Activated CD4-positive, alpha-beta memory T cell treated with anti-CD3 and anti-CD28 coated beads for 36 hours (primary cell): Measurements from ENCODE around the gene AP1S1. TPM values are rescaled to one million over a fixed set of nuclear protein-coding genes. Genes with fewer than 3 reads are reported as not detected.

Experiments
- CTCF ChIA-PET: fragments of 350-600 bp; sonication (Branson Sonifier 250); formaldehyde crosslinking; loops from one replicate; lab custom pipeline; 2021; ENCODE audit warnings: antibody characterized with exemption, inconsistent platforms; lab: Charles Lee
- POLR2A ChIA-PET: fragments of 350-600 bp; sonication (Branson Sonifier 250); formaldehyde crosslinking; loops from one replicate; lab custom pipeline; 2021; ENCODE audit warnings: antibody characterized with exemption; lab: Charles Lee
- DNase-seq: peaks from one replicate; pipeline ENCODE4 v3.0.0-alpha.2; 2020
- H3K27ac Mint-ChIP-seq: one replicate; pipeline ENCODE4 v1.8.0; 2021; ENCODE audit warnings: mixed read lengths
- H3K27me3 Mint-ChIP-seq: one replicate; pipeline ENCODE4 v1.8.0; 2021; ENCODE audit warnings: mixed read lengths
- H3K36me3 Mint-ChIP-seq: one replicate; pipeline ENCODE4 v1.8.0; 2021; ENCODE audit warnings: mixed read lengths
- H3K4me1 Mint-ChIP-seq: one replicate; pipeline ENCODE4 v1.8.0; 2021; ENCODE audit warnings: low read depth, mixed read lengths
- H3K4me3 Mint-ChIP-seq: one replicate; pipeline ENCODE4 v1.8.0; 2021; ENCODE audit warnings: mild to moderate bottlenecking, mixed read lengths
- H3K9me3 Mint-ChIP-seq: one replicate; pipeline ENCODE4 v1.8.0; 2021; ENCODE audit warnings: mixed read lengths
- intact Hi-C: fragments of 100-400 bp; cut with micrococcal nuclease; formaldehyde crosslinking; loops from one replicate; pipeline ENCODE4 v1.15.1; 2023
- microRNA-seq: library from miRNA; unstranded; fragments of <30 nt; microRNA quantifications from one replicate; pipeline ENCODE4 v1.2.0, GENCODE V29; 2022; ENCODE audit warnings: borderline number of aligned reads, borderline microRNAs expressed, borderline replicate concordance
- total RNA-seq, 2 experiments: library from RNA; stranded (reverse); gene quantifications; one replicate each; pipeline ENCODE4 v1.2.3, GENCODE V29; 2021

The AP1S1 gene
- total RNA-seq, 2 experiments from 2014 or later = 41.1 to 44.7 TPM

DNA sequence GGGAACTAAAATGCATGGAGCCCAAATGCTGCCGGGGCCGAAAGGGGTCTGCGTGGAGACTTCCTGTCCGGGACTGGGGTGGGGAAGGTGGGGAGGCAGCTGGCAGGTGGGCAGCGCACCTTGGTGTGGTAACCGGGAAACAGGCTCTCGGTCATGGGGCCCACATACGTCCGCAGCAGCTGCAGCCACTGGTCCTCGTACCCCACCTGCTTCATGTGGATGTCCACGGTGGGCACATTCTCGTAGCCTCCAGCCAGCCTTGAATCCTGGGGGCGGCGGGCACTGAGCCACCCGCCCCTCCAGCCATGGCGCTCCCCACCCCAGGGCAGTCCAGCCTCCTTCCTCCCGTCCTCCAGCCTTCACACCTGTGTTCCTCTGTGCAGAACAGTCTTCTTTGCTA lies 53.2 kb downstream of the AP1S1 start:
- Mint-ChIP-seq H3K27me3 (peaks cover 7% of the 10 kb centered on the region), H3K27ac (no peak overlapping the region), H3K36me3 (peaks cover 19% of the 10 kb centered on the region), H3K4me1 (peaks cover 5% of the 10 kb centered on the region), H3K4me3 (no peak overlapping the region), H3K9me3 (no peaks in the 10 kb centered on the region)
- CTCF ChIA-PET = interaction anchor here (1.4 kb wide), 1 partner anchor 15 kb away, joined by 4 read pairs; no protein-coding TSS in a partner anchor
- intact Hi-C loops = no loop called here
- DNase-seq = no peak
- POLR2A ChIA-PET = no interaction called here

DNA sequence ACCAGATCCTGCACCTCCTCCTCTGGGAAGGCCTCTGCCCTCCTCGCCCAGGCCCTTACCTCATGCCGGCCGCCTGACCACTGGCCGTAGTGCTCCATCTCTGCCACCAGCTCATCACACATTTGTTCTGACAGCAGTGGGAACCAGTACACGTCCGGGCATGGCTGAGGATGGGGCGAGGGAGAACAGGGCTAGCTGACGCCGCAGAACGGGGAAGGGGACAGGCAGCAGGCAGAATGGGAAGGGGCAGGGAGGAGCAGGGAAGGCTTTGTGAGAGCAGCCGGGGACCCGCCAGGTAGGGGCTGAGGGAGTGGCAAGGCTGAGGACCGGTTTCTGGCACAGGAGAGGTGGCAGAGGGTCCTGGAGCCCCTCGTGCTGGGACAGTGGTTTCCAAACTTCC lies 54.5 kb downstream of the AP1S1 start:
- no peaks in the 10 kb centered on the region for H3K9me3 Mint-ChIP-seq
- H3K4me3 Mint-ChIP-seq = no peak overlapping the region
- intact Hi-C loops = no loop called here
- ChIA-PET POLR2A (no interaction called here), CTCF (no interaction called here)
- H3K36me3 Mint-ChIP-seq = peaks cover 19% of the 10 kb centered on the region
- H3K27me3 Mint-ChIP-seq = peaks cover under 1% of the 10 kb centered on the region
- no peak overlapping the region for H3K27ac Mint-ChIP-seq
- H3K4me1 Mint-ChIP-seq = peaks cover 3% of the 10 kb centered on the region
- DNase-seq = no peak

DNA sequence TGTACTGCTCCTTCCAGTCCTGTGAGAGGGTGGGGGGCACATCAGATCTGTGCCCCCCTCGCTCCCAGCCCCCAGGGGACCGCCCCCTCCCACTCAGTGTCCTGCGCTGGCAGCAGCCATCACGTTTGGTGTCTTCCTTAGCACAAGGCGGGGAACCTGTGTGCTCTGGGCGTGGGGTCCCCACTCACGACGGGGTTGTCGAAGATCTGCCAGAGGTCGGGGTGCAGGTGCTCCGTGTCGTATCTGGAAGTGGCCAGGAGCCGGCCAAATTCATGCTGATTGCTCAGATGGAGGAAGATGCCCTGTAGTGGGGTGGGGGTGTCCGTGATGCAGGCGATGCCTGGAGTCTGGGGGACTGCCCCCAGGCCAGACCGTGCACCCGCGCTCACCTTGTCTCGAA lies 55.9 kb downstream of the AP1S1 start:
- ChIA-PET CTCF (no interaction called here), POLR2A (no interaction called here)
- Mint-ChIP-seq H3K36me3 (peaks cover 23% of the 10 kb centered on the region), H3K4me3 (no peak overlapping the region), H3K9me3 (no peaks in the 10 kb centered on the region), H3K27me3 (no peaks in the 10 kb centered on the region), H3K27ac (no peak overlapping the region), H3K4me1 (no peaks in the 10 kb centered on the region)
- DNase-seq = no peak
- intact Hi-C loops = loop anchor here (10.0 kb wide), 1 partner anchor 125 kb away; the partner anchor contains the start of gene TRIM56

Small RNA genes lying within 50 kb of the gene (microRNA-seq; reads per million reads assigned to microRNA genes)
- not detected for gene MIR4653

Other genes with a start within 250 kb of the AP1S1 start
- under 1 TPM in 1 of 2 experiments, not detected in 1; 0.29 TPM for gene MUC3A, start 204.9 kb upstream of the AP1S1 start, total RNA-seq
- gene MUC12, start 184.9 kb upstream of the AP1S1 start, total RNA-seq = 1 to 10 TPM in 1 of 2 experiments, under 1 TPM in 1; 0.48 to 1.0 TPM
- gene MUC17, start 134.4 kb upstream of the AP1S1 start, total RNA-seq = not detected
- 10 to 100 TPM; 42.3 to 44.5 TPM for gene TRIM56, start 69.0 kb upstream of the AP1S1 start, total RNA-seq
- gene SERPINE1, start 27.4 kb upstream of the AP1S1 start, total RNA-seq = under 1 TPM in 1 of 2 experiments, not detected in 1; 0.12 TPM
- not detected for gene VGF, start 11.1 kb downstream of the AP1S1 start, total RNA-seq
- not detected for gene NAT16, start 25.8 kb downstream of the AP1S1 start, total RNA-seq
- not detected for gene MOGAT3, start 46.6 kb downstream of the AP1S1 start, total RNA-seq
- 10 to 100 TPM; 37.1 to 43.4 TPM for gene PLOD3, start 63.1 kb downstream of the AP1S1 start, total RNA-seq
- gene ZNHIT1, start 63.7 kb downstream of the AP1S1 start, total RNA-seq = 10 to 100 TPM; 40.2 to 42.8 TPM
- 10 to 100 TPM; 12.2 to 13.7 TPM for gene CLDN15, start 83.3 kb downstream of the AP1S1 start, total RNA-seq
- 10 to 100 TPM; 96.1 to 98.7 TPM for gene FIS1, start 90.6 kb downstream of the AP1S1 start, total RNA-seq
- gene IFT22, start 167.3 kb downstream of the AP1S1 start, total RNA-seq = 1 to 10 TPM; 6.1 to 7.7 TPM
- gene COL26A1, start 208.4 kb downstream of the AP1S1 start, total RNA-seq = not detected